Neuronal stem cell (in vitro differentiated cells): Measurements from ENCODE around the gene HID1.
"Not testable (repeated sequence)": the region's sequence is repeated elsewhere in the genome, so short reads cannot be mapped to it uniquely, and the experiment has no call there.

Source experiments
- DNase-seq: peaks from one replicate; pipeline ENCODE4 v3.0.0-alpha.2; 2013; ENCODE audit warnings: low spot score
- H2AFZ ChIP-seq: one replicate; pipeline ENCODE4 v1.6.1; 2013; ENCODE audit warnings: mild to moderate bottlenecking, low read length, inconsistent platforms
- H2AK5ac ChIP-seq: 2 replicates; pipeline ENCODE4 v1.6.1; 2013; ENCODE audit warnings: low read depth, mild to moderate bottlenecking, inconsistent platforms, low read length, moderate library complexity, mixed read lengths
- H2BK120ac ChIP-seq: 2 replicates; pipeline ENCODE4 v1.6.1; 2013; ENCODE audit warnings: low read depth, mild to moderate bottlenecking, inconsistent platforms, low read length, moderate library complexity, mixed read lengths
- H2BK12ac ChIP-seq: one replicate; pipeline ENCODE4 v1.6.1; 2013; ENCODE audit warnings: low read length, inconsistent platforms
- H2BK15ac ChIP-seq: 2 replicates; pipeline ENCODE4 v1.6.1; 2013; ENCODE audit warnings: mild to moderate bottlenecking, low read length, inconsistent platforms, mixed read lengths
- H2BK5ac ChIP-seq: one replicate; pipeline ENCODE4 v1.6.1; 2013; ENCODE audit warnings: inconsistent platforms, mild to moderate bottlenecking, low read length, moderate library complexity
- H3K14ac ChIP-seq: one replicate; pipeline ENCODE4 v1.6.1; 2013; ENCODE audit warnings: low read length, inconsistent platforms
- H3K18ac ChIP-seq: 2 replicates; pipeline ENCODE4 v1.6.1; 2013; ENCODE audit warnings: low read length, inconsistent platforms
- H3K23ac ChIP-seq: 2 replicates; pipeline ENCODE4 v1.6.1; 2013; ENCODE audit warnings: low read depth, mild to moderate bottlenecking, mixed read lengths, low read length, inconsistent platforms; ENCODE audit not compliant: poor library complexity
- H3K27ac ChIP-seq: replicated peaks from 3 replicates; pipeline ENCODE4 v1.5.1; 2013; ENCODE audit warnings: low read length, inconsistent platforms
- H3K27me3 ChIP-seq, 3 experiments: 2 replicates each; pipeline ENCODE4 v1.6.1; 2013; ENCODE audit warnings: low read length in 3 of 3, mild to moderate bottlenecking in 2 of 3, inconsistent platforms in 1 of 3, low read depth in 1 of 3, mixed read lengths in 1 of 3, moderate library complexity in 1 of 3; ENCODE audit not compliant: control insufficient read depth in 3 of 3, insufficient read depth in 3 of 3
- H3K36me3 ChIP-seq, 2 donors: replicated peaks in 1 of 2; 2 replicates each; pipeline ENCODE4 v1.6.1; 2013; ENCODE audit warnings: low read length in 2 of 2; ENCODE audit not compliant: control insufficient read depth in 2 of 2, insufficient read depth in 2 of 2
- H3K4ac ChIP-seq: 2 replicates; pipeline ENCODE4 v1.6.1; 2013; ENCODE audit warnings: inconsistent platforms, mild to moderate bottlenecking, low read length, moderate library complexity
- H3K4me1 ChIP-seq, 2 donors: 1 replicate in 1 of 2; 2 replicates in 1 of 2; pipeline ENCODE4 v1.6.1; 2013; ENCODE audit warnings: low read length in 2 of 2, low read depth in 1 of 2; ENCODE audit not compliant: control insufficient read depth in 2 of 2, insufficient read depth in 1 of 2
- H3K4me2 ChIP-seq: one replicate; pipeline ENCODE4 v1.6.1; 2013; ENCODE audit warnings: mild to moderate bottlenecking, low read length, inconsistent platforms; ENCODE audit not compliant: insufficient read depth, poor library complexity, severe bottlenecking
- H3K4me3 ChIP-seq, 2 donors: 2 replicates each; pipeline ENCODE4 v1.5.1; 2013; ENCODE audit warnings: low read length in 2 of 2, mild to moderate bottlenecking in 2 of 2, inconsistent platforms in 1 of 2, moderate library complexity in 1 of 2
- H3K79me1 ChIP-seq: one replicate; pipeline ENCODE4 v1.6.1; 2013; ENCODE audit warnings: low read depth, mild to moderate bottlenecking, inconsistent platforms, low read length, moderate library complexity
- H3K9ac ChIP-seq: one replicate; pipeline ENCODE4 v1.6.1; 2013; ENCODE audit warnings: mild to moderate bottlenecking, low read depth, low read length, inconsistent platforms; ENCODE audit not compliant: poor library complexity
- H3K9me3 ChIP-seq, 2 donors: replicated peaks in 1 of 2; 2 replicates each; pipeline versions ENCODE3 to v1.6.1; 2013; ENCODE audit warnings: low read length in 2 of 2, mild to moderate bottlenecking in 2 of 2, inconsistent platforms in 1 of 2, low read depth in 1 of 2, mixed read lengths in 1 of 2, moderate library complexity in 1 of 2; ENCODE audit not compliant: control insufficient read depth in 2 of 2, insufficient read depth in 1 of 2
- H4K8ac ChIP-seq: one replicate; pipeline ENCODE4 v1.6.1; 2013; ENCODE audit warnings: low read depth, mild to moderate bottlenecking, inconsistent platforms, low read length, moderate library complexity
- H4K91ac ChIP-seq: one replicate; pipeline ENCODE4 v1.6.1; 2013; ENCODE audit warnings: low read length, low read depth, mild to moderate bottlenecking, inconsistent platforms; ENCODE audit not compliant: poor library complexity
- WGBS, 2 donors: extraction: QIAGEN DNeasy Blood & Tissue Kit; methylation state at CpG; one replicate each; pipeline ENCODE4 v1.1.7; 2013; ENCODE audit warnings: missing lambda C conversion rate in 2 of 2, mixed read lengths in 1 of 2; ENCODE audit not compliant: insufficient read length in 2 of 2, insufficient replicate concordance in 1 of 2; ENCODE audit errors: extremely low coverage in 2 of 2; 5-methylcytosine and 5-hydroxymethylcytosine counted together

The HID1 gene

GRCh38 chr17:74909097-74909496, 63.5 kb downstream of the HID1 start:
- not testable (repeated sequence) for H3K23ac ChIP-seq, H4K8ac ChIP-seq, H3K36me3 ChIP-seq, DNase-seq, H2BK12ac ChIP-seq, H3K27me3 ChIP-seq, H3K9me3 ChIP-seq, H3K4ac ChIP-seq, H2AK5ac ChIP-seq, H3K27ac ChIP-seq, H3K79me1 ChIP-seq, H2BK120ac ChIP-seq, H3K4me2 ChIP-seq, H2BK15ac ChIP-seq, H3K4me3 ChIP-seq, H3K18ac ChIP-seq, H4K91ac ChIP-seq, H3K14ac ChIP-seq, H3K9ac ChIP-seq, H2BK5ac ChIP-seq, H2AFZ ChIP-seq, H3K4me1 ChIP-seq
- no CpG with 5 or more reads among the region's 4 CpGs for WGBS, 2 donors

- Histone ChIP-seq H3K36me3 (no peaks in the 10 kb centered on the region), H3K9ac (no peak overlapping the region), H3K14ac (no peak overlapping the region), H3K9me3 (no peaks in the 10 kb centered on the region), H3K79me1 (no peaks in the 10 kb centered on the region), H2BK12ac (no peak overlapping the region), H3K4me1 (no peaks in the 10 kb centered on the region), H3K4ac (no peak overlapping the region), H2AFZ (no peak overlapping the region), H2AK5ac (no peak overlapping the region), H4K91ac (no peak overlapping the region), H3K27ac (no peak overlapping the region), H3K27me3 (peaks cover 0 to 6% (median 3%) of the 10 kb centered on the region in 3 experiments), H3K23ac (no peak overlapping the region), H2BK120ac (no peak overlapping the region), H3K18ac (no peak overlapping the region), H2BK5ac (no peak overlapping the region), H2BK15ac (no peak overlapping the region), H3K4me2 (no peak overlapping the region), H4K8ac (no peak overlapping the region), H3K4me3 (no peak overlapping the region)
- WGBS, 2 donors: no CpG with 5 or more reads among the region's 34 CpGs
- DNase-seq: no peak
Observed at GRCh38 chr17:74907012-74907411, 65.5 kb downstream of the HID1 start.

- not testable (repeated sequence) for H4K8ac ChIP-seq, H3K36me3 ChIP-seq, H2BK120ac ChIP-seq, H3K4me1 ChIP-seq, H3K27ac ChIP-seq, H2BK12ac ChIP-seq, H4K91ac ChIP-seq, H2BK15ac ChIP-seq, DNase-seq, H3K18ac ChIP-seq, H3K14ac ChIP-seq, H3K9ac ChIP-seq, H3K4me3 ChIP-seq, H3K9me3 ChIP-seq, H3K23ac ChIP-seq, H2AK5ac ChIP-seq, H3K79me1 ChIP-seq, H2BK5ac ChIP-seq, H3K4me2 ChIP-seq, H3K4ac ChIP-seq
- WGBS, 2 donors: no CpG with 5 or more reads among the region's 6 CpGs
- H2AFZ ChIP-seq: peak overlapping the region; percentile 35
- H3K27me3 ChIP-seq: peaks cover 0 to 13% (median 3%) of the 10 kb centered on the region in 3 experiments
Observed at GRCh38 chr17:74906214-74906793, 66.3 kb downstream of the HID1 start.

- no peak overlapping the region for H2BK5ac ChIP-seq
- no peak overlapping the region for H2AK5ac ChIP-seq
- H3K79me1 ChIP-seq: no peaks in the 10 kb centered on the region
- H3K27me3 ChIP-seq: peaks cover 0 to 25% (median 3%) of the 10 kb centered on the region in 3 experiments
- no peak overlapping the region for H3K4me3 ChIP-seq
- no peak for DNase-seq
- H2BK15ac ChIP-seq: no peak overlapping the region
- H3K4me1 ChIP-seq: no peaks in the 10 kb centered on the region
- H3K36me3 ChIP-seq: no peaks in the 10 kb centered on the region
- H3K4ac ChIP-seq: no peak overlapping the region
- no peak overlapping the region for H3K27ac ChIP-seq
- H2BK120ac ChIP-seq: no peak overlapping the region
- no peak overlapping the region for H4K8ac ChIP-seq
- peak overlapping the region; percentile 32 for H3K18ac ChIP-seq
- H3K23ac ChIP-seq: peak overlapping the region; percentile 26
- H4K91ac ChIP-seq: no peak overlapping the region
- H3K9me3 ChIP-seq: no peaks in the 10 kb centered on the region
- H3K9ac ChIP-seq: no peak overlapping the region
- no CpG with 5 or more reads among the region's 7 CpGs for WGBS, 2 donors
- H2AFZ ChIP-seq: no peak overlapping the region
- H3K14ac ChIP-seq: no peak overlapping the region
- H3K4me2 ChIP-seq: no peak overlapping the region
- no peak overlapping the region for H2BK12ac ChIP-seq
Observed at GRCh38 chr17:74904687-74905409, 67.7 kb downstream of the HID1 start.
